Activated CD4-positive, alpha-beta T cell treated with anti-CD3 and anti-CD28 coated beads, Interleukin-10, Interleukin-2, amounts not matched to agents 100 ng/mL and 50 ng/mL, durations not matched to agents 16 hours and 8 hours (primary cell): ENCODE data around the gene OPRL1.

Experiments
- DNase-seq: peaks from one replicate; pipeline ENCODE4 v3.0.0-alpha.2; 2020

Gene OPRL1

GRCh38 chr20:64146936-64147477 lies 67.1 kb downstream of the OPRL1 start:
- DNase-seq = no peak

GRCh38 chr20:64148581-64148980 lies 68.7 kb downstream of the OPRL1 start:
- no peak for DNase-seq

DNA sequence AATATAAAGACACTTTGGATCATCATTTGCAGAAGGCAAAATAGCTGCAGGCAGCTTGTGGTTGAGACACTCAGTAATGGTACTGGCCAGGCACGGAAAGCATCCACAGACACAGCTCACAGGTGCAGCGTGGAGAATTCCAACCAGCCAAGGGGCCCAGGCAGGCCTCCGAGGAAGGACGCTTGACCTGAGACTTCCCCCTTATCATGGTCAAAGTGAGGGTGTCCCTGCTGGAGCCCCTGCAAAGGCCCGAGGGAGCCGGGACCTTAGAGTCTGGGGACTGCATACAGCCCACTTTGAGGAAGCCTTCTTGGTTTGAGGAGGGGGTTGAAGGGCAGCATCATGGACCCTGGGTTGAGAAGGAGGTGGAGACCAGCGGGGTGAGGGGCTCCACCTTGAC lies 69.3 kb downstream of the OPRL1 start:
- no peak for DNase-seq

DNA sequence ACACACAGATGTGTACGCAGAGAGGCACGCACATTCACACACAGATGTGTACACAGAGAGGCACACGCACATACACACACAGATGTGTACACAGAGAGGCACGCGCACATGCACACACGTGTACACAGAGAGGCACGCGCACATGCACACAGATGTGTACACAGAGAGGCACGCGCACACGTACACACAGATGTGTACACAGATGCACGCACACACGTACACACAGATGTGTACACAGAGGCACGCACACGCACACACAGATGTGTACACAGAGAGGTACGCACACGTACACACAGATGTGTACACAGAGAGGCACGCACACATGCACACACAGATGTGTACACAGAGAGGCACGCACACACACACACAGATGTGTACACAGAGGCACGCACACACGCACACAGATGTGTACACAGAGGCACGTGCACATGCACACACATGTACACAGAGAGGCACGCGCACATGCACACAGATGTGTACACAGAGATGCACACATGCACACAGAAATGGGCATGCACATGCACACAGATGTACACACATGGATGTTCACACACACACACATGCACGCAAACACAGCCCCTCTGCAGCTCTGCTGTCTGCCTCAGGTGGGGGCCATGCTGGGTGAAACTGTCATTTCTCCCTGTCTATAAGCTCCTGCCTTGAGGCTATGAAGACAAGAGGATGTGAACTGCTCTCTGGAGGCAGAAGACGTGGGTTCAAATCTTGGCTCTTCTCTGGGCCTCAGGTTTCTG lies 70.1 kb downstream of the OPRL1 start:
- DNase-seq = no peak
